Tibial nerve (tissue), 4 donors: ENCODE results near the gene EPSTI1.

Experiments
- CTCF ChIP-seq, 5 experiments: fragments of 200-600 bp in 3 of 5; fragments of 450-650 bp in 2 of 5; sonication (generic) in 3 of 5; IDR thresholded peaks; one replicate each; pipeline ENCODE4 v1.5.1; 2016 to 2019; ENCODE audit warnings: antibody characterized with exemption in 5 of 5, mild to moderate bottlenecking in 3 of 5, moderate library complexity in 2 of 5
- EP300 ChIP-seq, 2 donors: sonication (generic); formaldehyde crosslinking; IDR thresholded peaks; one replicate each; pipeline ENCODE4 v1.6.1; 2017; ENCODE audit warnings: antibody characterized with exemption in 2 of 2, mild to moderate bottlenecking in 1 of 2
- POLR2A ChIP-seq, 2 donors: fragments of 450-650 bp; IDR thresholded peaks; one replicate each; pipeline ENCODE4 v1.6.1; 2017; ENCODE audit warnings: antibody characterized with exemption in 2 of 2, mild to moderate bottlenecking in 2 of 2, moderate library complexity in 2 of 2

DNA sequence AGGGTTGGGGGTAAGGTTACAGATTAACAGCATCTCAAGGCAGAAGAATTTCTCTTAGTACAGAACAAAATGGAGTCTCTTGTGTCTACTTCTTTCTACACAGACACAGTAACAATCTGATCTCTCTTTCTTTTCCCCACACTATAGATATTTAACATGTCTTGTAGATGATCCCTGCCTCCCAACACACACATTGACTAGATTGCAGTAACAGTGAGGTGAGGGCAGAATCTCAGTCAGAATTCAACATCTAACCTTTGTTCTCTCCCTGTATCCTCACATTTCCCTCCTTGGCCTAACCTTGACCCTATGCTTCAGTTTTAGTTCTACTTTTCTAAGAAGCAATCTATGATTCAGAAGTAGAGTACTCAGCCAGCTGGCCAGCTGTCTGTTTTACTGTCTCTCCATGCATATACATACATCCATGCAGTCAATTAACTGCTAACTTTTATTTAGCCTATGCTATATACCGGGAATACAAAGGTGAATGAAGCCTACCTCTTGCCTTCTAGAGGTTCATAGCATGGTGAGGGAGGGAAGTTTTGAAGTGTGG, 49.4 kb upstream of the EPSTI1 start:
- no peak for TF ChIP-seq EP300 (IDR thresholded peaks at IDR 0.05)
- TF ChIP-seq CTCF (IDR thresholded peaks at IDR 0.05): no peak
- TF ChIP-seq POLR2A (IDR thresholded peaks at IDR 0.05): no peak
